ENCODE measurements around the gene ATP6V0B. TPM values are rescaled to one million over a fixed set of nuclear protein-coding genes. Genes with fewer than 3 reads are reported as not detected.

Gene ATP6V0B
- polyA plus RNA-seq, 1 experiment = 186 TPM

- Histone ChIP-seq H3K27me3 (ENCODE audit: control insufficient read depth, insufficient read depth, low read length) (no peaks in the 10 kb centered on the region), H3K36me3 (ENCODE audit: control insufficient read depth, insufficient read depth, low read length) (peaks cover 17% of the 10 kb centered on the region), H3K4me3 (ENCODE audit: low read depth, low read length) (no peak overlapping the region)
- ChIA-PET CTCF (interaction anchor here (0.9 to 4.4 kb wide), 4 partner anchors 26 to 584 kb away, joined by 3 to 17 read pairs (median 4); no protein-coding TSS in a partner anchor), POLR2A (no interaction called here)
- no peak for TF ChIP-seq CTCF (IDR thresholded peaks at IDR 0.05; ENCODE audit: insufficient read depth, low read depth, low read length)
- no peak for DNase-seq (ENCODE audit: low read depth)
Measured at GRCh38 chr1:44010935-44011471, 36.2 kb downstream of the ATP6V0B start.

DNA sequence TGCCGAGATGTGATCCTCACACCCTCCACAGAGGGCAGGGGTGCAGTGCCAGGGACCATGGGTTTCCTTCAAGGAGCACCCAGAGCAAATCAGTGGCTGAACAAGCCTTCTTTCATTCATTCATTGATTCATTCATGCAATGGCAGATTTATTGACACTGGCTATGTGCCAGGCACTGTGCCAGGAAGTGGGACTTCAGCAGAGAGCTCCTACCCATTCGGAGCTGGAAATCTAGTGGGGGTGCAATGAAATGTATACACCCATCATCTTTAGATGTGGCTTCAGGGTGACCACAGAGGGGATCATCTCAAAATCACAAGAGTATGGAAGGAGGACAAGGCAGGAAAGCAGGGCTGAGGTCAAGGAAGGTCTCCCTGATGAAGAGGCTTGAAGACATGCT lies 37.6 kb downstream of the ATP6V0B start:
- Histone ChIP-seq H3K4me3 (ENCODE audit: low read depth, low read length) (no peak overlapping the region), H3K27me3 (ENCODE audit: control insufficient read depth, insufficient read depth, low read length) (no peaks in the 10 kb centered on the region), H3K36me3 (ENCODE audit: control insufficient read depth, insufficient read depth, low read length) (peaks cover 18% of the 10 kb centered on the region)
- ChIA-PET POLR2A (no interaction called here), CTCF (interaction anchor here (4.4 kb wide), 1 partner anchor 35 kb away, joined by 17 read pairs; no protein-coding TSS in a partner anchor)
- TF ChIP-seq CTCF (IDR thresholded peaks at IDR 0.05; ENCODE audit: insufficient read depth, low read depth, low read length) = no peak
- no peak for DNase-seq (ENCODE audit: low read depth)

- H3K4me3 ChIP-seq (ENCODE audit: low read depth, low read length) = no peak overlapping the region
- DNase-seq (ENCODE audit: low read depth) = no peak
- no peaks in the 10 kb centered on the region for H3K27me3 ChIP-seq (ENCODE audit: control insufficient read depth, insufficient read depth, low read length)
- ChIA-PET POLR2A (no interaction called here), CTCF (interaction anchor here (2.2 to 4.4 kb wide), 2 partner anchors 35 kb away, joined by 8 to 17 read pairs; no protein-coding TSS in a partner anchor)
- TF ChIP-seq CTCF (IDR thresholded peaks at IDR 0.05; ENCODE audit: insufficient read depth, low read depth, low read length) = no peak
- H3K36me3 ChIP-seq (ENCODE audit: control insufficient read depth, insufficient read depth, low read length) = peaks cover 17% of the 10 kb centered on the region
Measured at GRCh38 chr1:44012941-44013609, 38.3 kb downstream of the ATP6V0B start.

- no peak for TF ChIP-seq CTCF (IDR thresholded peaks at IDR 0.05; ENCODE audit: insufficient read depth, low read depth, low read length)
- Histone ChIP-seq H3K36me3 (ENCODE audit: control insufficient read depth, insufficient read depth, low read length) (peaks cover 15% of the 10 kb centered on the region), H3K27me3 (ENCODE audit: control insufficient read depth, insufficient read depth, low read length) (no peaks in the 10 kb centered on the region), H3K4me3 (ENCODE audit: low read depth, low read length) (no peak overlapping the region)
- DNase-seq (ENCODE audit: low read depth) = no peak
- POLR2A ChIA-PET = no interaction called here
- CTCF ChIA-PET = interaction anchor here (0.6 to 2.2 kb wide), 6 partner anchors 8 to 255 kb away, joined by 3 to 17 read pairs (median 6); no protein-coding TSS in a partner anchor
Measured at GRCh38 chr1:44013949-44014348, 39.2 kb downstream of the ATP6V0B start.

DNA sequence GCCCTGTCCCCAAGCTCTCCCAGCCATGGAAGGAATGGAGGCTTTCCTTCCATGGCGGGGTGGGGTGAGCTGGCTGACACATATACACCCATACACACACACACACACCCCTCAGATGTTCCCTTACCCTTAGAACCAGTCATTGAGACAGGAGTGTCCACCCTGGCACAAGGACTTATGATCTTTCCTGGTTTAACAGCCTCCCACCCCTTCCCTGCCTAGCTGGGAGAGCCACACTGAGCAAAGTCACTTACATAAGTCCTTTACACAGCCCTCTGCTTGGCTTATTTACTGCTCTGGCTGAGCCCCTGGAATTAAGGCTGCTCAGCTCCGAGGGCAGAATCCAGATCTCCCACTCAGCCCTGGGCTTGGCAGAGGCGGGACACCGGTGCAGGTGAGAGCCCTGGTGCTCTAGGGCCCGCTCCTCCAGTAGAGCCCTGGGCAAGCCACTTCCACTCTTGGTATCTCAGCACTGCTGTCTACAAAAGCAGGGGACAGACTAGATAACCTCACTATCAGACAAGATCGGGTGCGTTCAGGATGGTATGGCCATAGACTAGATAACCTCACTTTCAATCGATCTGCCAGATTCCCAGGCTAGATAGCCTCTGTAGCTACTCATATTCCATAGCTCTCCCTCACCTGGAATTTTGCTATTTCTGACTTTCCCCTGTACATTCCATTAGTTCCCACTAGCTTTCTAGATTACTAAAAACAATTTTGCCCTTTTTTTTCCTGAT lies 39.8 kb downstream of the ATP6V0B start:
- DNase-seq (ENCODE audit: low read depth) = no peak
- Histone ChIP-seq H3K4me3 (ENCODE audit: low read depth, low read length) (no peak overlapping the region), H3K27me3 (ENCODE audit: control insufficient read depth, insufficient read depth, low read length) (no peaks in the 10 kb centered on the region), H3K36me3 (ENCODE audit: control insufficient read depth, insufficient read depth, low read length) (peaks cover 16% of the 10 kb centered on the region)
- no peak for TF ChIP-seq CTCF (IDR thresholded peaks at IDR 0.05; ENCODE audit: insufficient read depth, low read depth, low read length)
- ChIA-PET POLR2A (no interaction called here), CTCF (interaction anchor here (0.8 to 2.2 kb wide), 7 partner anchors 9 to 203 kb away, joined by 3 to 17 read pairs (median 5); no protein-coding TSS in a partner anchor)
